ENCODE data around the gene METTL18.
"Not testable (repeated sequence)": the region's sequence is repeated elsewhere in the genome, so short reads cannot be mapped to it uniquely, and the experiment has no call there.

The METTL18 gene

DNA sequence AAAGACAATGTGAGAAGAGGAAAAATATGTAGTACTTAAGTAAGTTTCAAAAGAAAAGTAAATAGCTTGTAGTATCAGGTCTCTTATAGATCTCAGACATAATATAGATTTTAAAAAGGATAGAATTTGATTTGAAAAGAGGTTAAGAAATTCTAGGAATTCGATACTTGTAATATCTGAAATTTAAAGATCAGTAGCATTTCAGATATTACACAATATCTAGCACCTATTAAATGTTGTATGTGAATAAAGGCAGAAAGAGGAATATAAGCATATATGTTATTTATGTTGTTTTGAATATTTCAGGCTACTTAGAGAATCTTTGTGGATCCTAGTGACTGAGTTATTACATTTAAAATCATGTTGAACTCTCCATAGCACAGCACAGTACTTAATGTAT lies 35.0 kb upstream of the METTL18 start:
- H3K4me3 ChIP-seq (replicated peaks; ENCODE audit: low read depth, low read length), result no peak overlapping the region
- no peak for DNase-seq (ENCODE audit: low read depth)
- no peak for TF ChIP-seq CTCF (IDR thresholded peaks at IDR 0.05; ENCODE audit: low read length, missing control alignments)

DNA sequence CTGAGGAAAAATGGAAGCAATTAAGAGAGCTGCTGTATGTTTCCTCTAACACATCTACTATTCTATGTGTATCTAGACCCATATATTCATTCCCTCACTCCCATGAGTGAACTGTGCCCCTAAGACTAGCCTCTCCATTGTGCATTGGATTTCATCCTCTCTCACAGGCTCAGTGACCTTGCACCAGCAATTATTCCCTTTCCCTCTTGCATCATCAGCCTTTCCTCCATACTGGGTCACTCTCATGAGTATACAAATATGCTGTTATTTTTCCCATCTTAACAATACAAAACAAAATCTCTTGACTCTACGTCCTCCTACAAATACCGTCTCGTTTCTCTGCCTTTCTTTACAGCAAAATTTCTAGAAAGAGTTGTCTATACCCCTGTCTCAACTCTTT lies 29.4 kb upstream of the METTL18 start:
- no peak for TF ChIP-seq CTCF (IDR thresholded peaks at IDR 0.05; ENCODE audit: low read length, missing control alignments)
- no peak for DNase-seq (ENCODE audit: low read depth)
- no peak overlapping the region for H3K4me3 ChIP-seq (replicated peaks; ENCODE audit: low read depth, low read length)

GRCh38 chr1:169821500-169821899 lies 26.8 kb upstream of the METTL18 start:
- H3K4me3 ChIP-seq (replicated peaks; ENCODE audit: low read depth, low read length), result no peak overlapping the region
- no peak for TF ChIP-seq CTCF (IDR thresholded peaks at IDR 0.05; ENCODE audit: low read length, missing control alignments)
- DNase-seq (ENCODE audit: low read depth), result no peak

DNA sequence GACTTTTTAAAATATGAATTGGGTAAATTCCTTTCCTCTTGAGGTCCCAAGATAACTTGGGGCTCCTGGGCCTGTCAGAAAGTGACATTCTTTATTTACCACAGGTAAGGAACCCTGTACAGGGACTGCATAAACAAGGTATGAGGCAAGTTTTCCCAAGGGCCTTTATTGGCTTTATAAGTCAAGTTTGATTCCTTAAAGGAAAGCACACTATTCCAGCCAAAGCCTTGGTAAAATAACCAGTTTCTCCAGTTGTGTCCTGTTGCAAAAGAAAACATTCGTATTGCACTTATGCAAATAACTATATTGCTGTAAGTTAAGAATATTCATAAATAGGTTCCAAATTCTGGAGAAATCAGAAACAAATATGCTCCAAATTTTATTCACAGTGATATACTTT lies 21.9 kb upstream of the METTL18 start:
- DNase-seq (ENCODE audit: low read depth), result no peak
- H3K4me3 ChIP-seq (replicated peaks; ENCODE audit: low read depth, low read length), result no peak overlapping the region
- no peak for TF ChIP-seq CTCF (IDR thresholded peaks at IDR 0.05; ENCODE audit: low read length, missing control alignments)

DNA sequence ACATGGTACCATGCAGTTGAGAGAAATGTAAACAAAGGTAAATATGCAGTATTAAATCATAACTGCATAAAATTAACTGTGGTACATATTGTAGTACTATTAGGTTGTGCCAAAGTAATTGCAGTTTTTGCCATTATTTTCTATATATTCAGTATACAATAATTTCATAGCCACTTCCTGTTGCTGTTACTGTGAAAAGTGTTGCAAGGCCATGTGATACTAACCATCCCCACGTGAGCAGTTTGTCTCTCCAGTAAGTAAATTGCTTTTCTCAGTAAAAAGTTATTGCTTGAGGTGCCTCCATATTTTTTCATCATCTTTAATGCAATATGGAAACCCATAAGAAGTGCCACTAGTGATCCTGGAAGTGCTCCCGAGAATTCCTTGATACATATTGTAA lies 19.6 kb upstream of the METTL18 start:
- no peak overlapping the region for H3K4me3 ChIP-seq (replicated peaks; ENCODE audit: low read depth, low read length)
- TF ChIP-seq CTCF (IDR thresholded peaks at IDR 0.05; ENCODE audit: low read length, missing control alignments), result no peak

DNA sequence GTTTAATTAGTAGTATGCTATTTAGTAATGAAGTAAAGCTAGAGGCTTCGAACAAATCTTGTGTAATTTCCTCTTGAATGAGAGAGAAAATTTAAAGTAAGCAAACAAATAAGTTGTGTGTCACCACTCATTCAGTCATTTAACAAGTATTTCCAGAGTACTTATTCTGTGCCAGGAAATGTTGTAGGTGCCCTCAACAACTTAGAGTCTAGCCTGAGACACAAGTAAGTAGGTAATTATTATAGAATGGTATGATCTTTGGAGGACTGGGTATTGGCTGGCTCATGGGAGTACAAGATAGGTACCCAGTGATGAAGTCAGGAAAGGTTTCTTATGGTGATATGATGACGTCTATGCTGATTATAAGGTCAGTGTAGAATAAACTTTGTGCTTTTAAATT lies 17.4 kb upstream of the METTL18 start:
- DNase-seq (ENCODE audit: low read depth), result peak; percentile 3
- H3K4me3 ChIP-seq (replicated peaks; ENCODE audit: low read depth, low read length), result no peak overlapping the region
- TF ChIP-seq CTCF (IDR thresholded peaks at IDR 0.05; ENCODE audit: low read length, missing control alignments), result no peak

More for the DNA sequence above, 19.6 kb upstream of the METTL18 start:
- no peak for DNase-seq (ENCODE audit: low read depth)

DNA sequence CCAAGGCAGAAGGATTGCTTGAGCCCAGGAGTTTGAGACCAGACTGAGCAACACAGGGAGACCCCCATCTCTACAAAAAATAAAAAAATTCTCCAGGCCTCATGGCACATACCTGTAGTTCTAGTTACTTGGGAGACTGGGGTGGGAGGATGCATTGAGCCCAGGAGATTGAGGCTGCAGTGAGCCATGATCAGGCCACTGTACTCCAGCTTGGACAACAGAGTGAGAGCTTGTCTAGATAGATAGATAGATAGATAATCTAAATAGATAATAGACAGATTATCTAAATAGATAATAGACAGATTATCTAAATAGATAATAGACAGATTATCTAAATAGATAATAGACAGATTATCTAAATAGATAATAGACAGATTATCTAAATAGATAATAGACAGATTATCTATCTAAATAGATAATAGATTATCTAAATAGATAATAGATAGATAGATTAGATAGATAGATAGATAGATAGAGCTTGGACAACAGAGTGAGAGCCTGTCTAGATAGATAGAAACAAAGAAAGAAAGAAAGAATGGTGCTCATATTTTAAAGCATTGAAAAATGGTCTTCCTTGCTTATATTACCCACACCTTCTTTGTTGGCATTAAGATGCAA lies 16.8 kb upstream of the METTL18 start:
- not testable (repeated sequence) for DNase-seq (ENCODE audit: low read depth); H3K4me3 ChIP-seq (replicated peaks; ENCODE audit: low read depth, low read length)

Measured in fibroblast of pulmonary artery (primary cell).